NCI-H2196 treated with DMSO at 0.1 percent for 48 hours (cell line): Measurements from ENCODE around the gene C13orf46.
"Not testable (repeated sequence)": the region's sequence is repeated elsewhere in the genome, so short reads cannot be mapped to it uniquely, and the experiment has no call there.

Source experiments
- DNase-seq: peaks from one replicate; lab custom pipeline; 2025; ENCODE audit not compliant: unreplicated experiment; lab: John Stamatoyannopoulos, UW

Gene C13orf46

GRCh38 chr13:113913408-113913807 is 60.5 kb downstream of the C13orf46 start:
- not testable (repeated sequence) for DNase-seq

- DNase-seq = no peak
These were observed 61.3 kb downstream of the C13orf46 start for GRCh38 chr13:113912596-113912995.

GRCh38 chr13:113907635-113908617 is 66.0 kb downstream of the C13orf46 start:
- DNase-seq = no peak

GRCh38 chr13:113906571-113906970 is 67.3 kb downstream of the C13orf46 start:
- DNase-seq = no peak

- no peak for DNase-seq
These were observed 67.9 kb downstream of the C13orf46 start for GRCh38 chr13:113905942-113906341.

GRCh38 chr13:113905018-113905417 is 68.9 kb downstream of the C13orf46 start:
- no peak for DNase-seq

- no peak for DNase-seq
These were observed 69.5 kb downstream of the C13orf46 start for GRCh38 chr13:113904411-113904810.

- no peak for DNase-seq
These were observed 70.0 kb downstream of the C13orf46 start for GRCh38 chr13:113903912-113904311.
